Measurements from ENCODE around the gene SLC34A3. TPM values are rescaled to one million over a fixed set of nuclear protein-coding genes. Genes with fewer than 3 reads are reported as not detected.
A peak's percentile ranks its signal among the peaks of the same experiment; 100 is the strongest.

The SLC34A3 gene
- total and polyA plus RNA-seq, 12 donors, result not detected

GRCh38 chr9:137218212-137218753 is 12.4 kb upstream of the SLC34A3 start:
- intact Hi-C loops (cut with DNase I), result no loop called here
- TF ChIP-seq, protein P1, sequence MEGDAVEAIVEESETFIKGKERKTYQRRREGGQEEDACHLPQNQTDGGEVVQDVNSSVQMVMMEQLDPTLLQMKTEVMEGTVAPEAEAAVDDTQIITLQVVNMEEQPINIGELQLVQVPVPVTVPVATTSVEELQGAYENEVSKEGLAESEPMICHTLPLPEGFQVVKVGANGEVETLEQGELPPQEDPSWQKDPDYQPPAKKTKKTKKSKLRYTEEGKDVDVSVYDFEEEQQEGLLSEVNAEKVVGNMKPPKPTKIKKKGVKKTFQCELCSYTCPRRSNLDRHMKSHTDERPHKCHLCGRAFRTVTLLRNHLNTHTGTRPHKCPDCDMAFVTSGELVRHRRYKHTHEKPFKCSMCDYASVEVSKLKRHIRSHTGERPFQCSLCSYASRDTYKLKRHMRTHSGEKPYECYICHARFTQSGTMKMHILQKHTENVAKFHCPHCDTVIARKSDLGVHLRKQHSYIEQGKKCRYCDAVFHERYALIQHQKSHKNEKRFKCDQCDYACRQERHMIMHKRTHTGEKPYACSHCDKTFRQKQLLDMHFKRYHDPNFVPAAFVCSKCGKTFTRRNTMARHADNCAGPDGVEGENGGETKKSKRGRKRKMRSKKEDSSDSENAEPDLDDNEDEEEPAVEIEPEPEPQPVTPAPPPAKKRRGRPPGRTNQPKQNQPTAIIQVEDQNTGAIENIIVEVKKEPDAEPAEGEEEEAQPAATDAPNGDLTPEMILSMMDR (IDR thresholded peaks at IDR 0.05), result no peak
- H3K27me3 ChIP-seq, result peaks cover 0 to 5% (median 0%) of the 10 kb centered on the region in 7 donors
- H3K4me3 ChIP-seq, result peak overlapping the region in 6 of 10 donors; percentile 22 to 47 (median 40)
- WGBS, 2 donors, result 88% methylated on average over 30 of the region's 30 CpGs
- DNase-seq, result no peak
- peak overlapping the region; percentile 13 to 83 (median 68) for H3K27ac ChIP-seq
- no peaks in the 10 kb centered on the region for H3K9me3 ChIP-seq
- H3K36me3 ChIP-seq, result peaks cover 0 to 31% (median 0%) of the 10 kb centered on the region in 9 donors
- peaks cover 17 to 48% (median 30%) of the 10 kb centered on the region in 9 donors for H3K4me1 ChIP-seq
- ATAC-seq, result no peak

GRCh38 chr9:137218754-137219271 is 11.9 kb upstream of the SLC34A3 start:
- H3K9me3 ChIP-seq, result no peaks in the 10 kb centered on the region
- H3K36me3 ChIP-seq, result peaks cover 0 to 29% (median 0%) of the 10 kb centered on the region in 9 donors
- 22 to 34% methylated on average over 12 of the region's 12 CpGs for WGBS, 2 donors
- intact Hi-C loops (cut with DNase I), result no loop called here
- H3K27ac ChIP-seq, result peak overlapping the region; percentile 13 to 83 (median 68)
- ATAC-seq, result peak in 3 of 8 donors; percentile 27 to 32 (median 30)
- TF ChIP-seq, protein P1 (IDR thresholded peaks at IDR 0.05), result no peak
- H3K27me3 ChIP-seq, result peaks cover 0 to 5% (median 0%) of the 10 kb centered on the region in 7 donors
- H3K4me3 ChIP-seq, result no peak overlapping the region
- H3K4me1 ChIP-seq, result peaks cover 17 to 49% (median 31%) of the 10 kb centered on the region in 9 donors
- peak in 1 of 2 donors; percentile 51 for DNase-seq

GRCh38 chr9:137219757-137220316 is 10.9 kb upstream of the SLC34A3 start:
- Histone ChIP-seq H3K9me3 (no peaks in the 10 kb centered on the region), H3K27ac (no peak overlapping the region), H3K36me3 (peaks cover 0 to 19% (median 0%) of the 10 kb centered on the region in 9 donors), H3K4me3 (no peak overlapping the region), H3K4me1 (peaks cover 17 to 55% (median 37%) of the 10 kb centered on the region in 9 donors), H3K27me3 (peaks cover 0 to 5% (median 0%) of the 10 kb centered on the region in 7 donors)
- TF ChIP-seq, protein P1 (IDR thresholded peaks at IDR 0.05), result no peak
- WGBS, 2 donors, result 94% methylated on average over 10 of the region's 10 CpGs
- intact Hi-C loops (cut with DNase I), result loop anchor here in 2 of 10 donors (5.0 kb wide), 1 partner anchor 33 kb away; the partner anchor contains the start of genes ANAPC2 (in 2 of the 2) and SSNA1 (in 2 of the 2)
- ATAC-seq, result no peak
- DNase-seq, result no peak

DNA sequence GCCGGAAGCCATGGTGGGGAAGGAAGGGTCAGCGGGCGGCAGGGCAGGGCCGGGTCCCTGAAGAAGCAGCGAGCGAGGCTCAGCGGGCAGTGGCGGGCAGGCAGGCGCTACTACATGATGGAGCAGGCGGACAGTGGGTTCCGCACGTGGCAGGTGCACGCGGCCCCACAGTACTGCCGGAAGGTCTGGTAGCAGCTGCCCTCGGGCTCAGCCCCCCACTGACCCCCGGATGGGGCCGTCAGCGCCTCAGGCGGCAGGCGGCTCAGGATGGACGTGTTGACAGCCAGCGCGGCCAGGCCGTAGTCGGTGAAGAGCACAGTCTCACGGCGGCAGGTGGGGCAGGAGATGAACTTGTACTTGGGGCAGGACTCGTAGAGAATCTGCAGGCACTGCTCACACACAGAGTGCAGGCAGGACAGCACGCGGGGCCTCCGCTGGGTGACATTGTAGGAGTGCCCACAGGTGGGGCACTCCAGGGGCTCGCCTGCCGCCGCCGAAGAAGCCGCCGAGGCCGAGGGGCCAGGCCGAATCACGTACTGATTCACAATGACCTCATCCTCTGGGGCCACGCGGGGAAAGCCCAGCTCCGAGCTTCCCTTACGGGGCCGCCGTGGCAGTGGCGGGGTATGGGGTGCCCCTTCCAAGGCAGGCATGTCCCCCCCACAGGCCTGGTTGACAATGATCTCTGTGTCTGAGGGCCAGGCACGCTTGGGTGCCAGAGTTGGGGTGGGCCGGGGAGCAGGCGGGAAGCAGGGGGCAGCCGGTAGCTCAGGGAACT is 10.2 kb upstream of the SLC34A3 start:
- Histone ChIP-seq H3K36me3 (peaks cover 0 to 13% (median 0%) of the 10 kb centered on the region in 9 donors), H3K4me3 (no peak overlapping the region), H3K9me3 (no peaks in the 10 kb centered on the region), H3K27ac (no peak overlapping the region), H3K4me1 (peaks cover 17 to 55% (median 37%) of the 10 kb centered on the region in 9 donors), H3K27me3 (peaks cover 0 to 5% (median 0%) of the 10 kb centered on the region in 7 donors)
- WGBS, 2 donors, result 72 to 78% methylated on average over 51 to 52 of the region's 52 CpGs
- DNase-seq, result no peak
- TF ChIP-seq, protein P1 (IDR thresholded peaks at IDR 0.05), result no peak
- no peak for ATAC-seq
- intact Hi-C loops (cut with DNase I), result loop anchor here in 2 of 10 donors (5.0 kb wide), 1 partner anchor 33 kb away; the partner anchor contains the start of genes ANAPC2 (in 2 of the 2) and SSNA1 (in 2 of the 2)

Data from heart right ventricle (tissue), 16 donors.